OCI-LY7 (cell line): ENCODE measurements around the gene DHRS4L2.
"Not testable (repeated sequence)": the region's sequence is repeated elsewhere in the genome, so short reads cannot be mapped to it uniquely, and the experiment has no call there.

ENCODE experiments used
- CTCF ChIP-seq: fragments of 200-600 bp; sonication (generic); conservative IDR thresholded peaks from 2 replicates; pipeline ENCODE4 v1.5.1; 2014; ENCODE audit warnings: mild to moderate bottlenecking, antibody characterized with exemption, low read length, moderate library complexity, mixed read lengths
- EZH2phosphoT487 ChIP-seq: fragments of 200-600 bp; sonication (generic); IDR thresholded peaks from 2 replicates; pipeline ENCODE4 v1.6.1; 2018; ENCODE audit warnings: low read depth, borderline replicate concordance, mild to moderate bottlenecking, mixed run types, antibody characterized with exemption, low read length, moderate library complexity, mixed read lengths

- TF ChIP-seq EZH2phosphoT487, CTCF: not testable (repeated sequence)
Measured at GRCh38 chr14:24018978-24019377, 30.2 kb downstream of the DHRS4L2 start.
